ENCODE results near the gene CFB.

Gene CFB

GRCh38 chr6:31965700-31966099 is 19.8 kb downstream of the CFB start:
- no peak for ATAC-seq
- TF ChIP-seq ESRRG (CRISPR knock-in tag; IDR thresholded peaks at IDR 0.05) = no peak
- no peak for TF ChIP-seq ZFP3 (CRISPR knock-in tag; IDR thresholded peaks at IDR 0.05)
- TF ChIP-seq POU6F1 (CRISPR knock-in tag; IDR thresholded peaks at IDR 0.05; ENCODE audit: borderline replicate concordance, low read depth) = no peak
- TF ChIP-seq TOX (CRISPR knock-in tag; IDR thresholded peaks at IDR 0.05; ENCODE audit: borderline replicate concordance) = no peak
- TF ChIP-seq TCF4 (CRISPR knock-in tag; IDR thresholded peaks at IDR 0.05; ENCODE audit: borderline replicate concordance) = no peak
- TF ChIP-seq ZNF565 (CRISPR knock-in tag; conservative IDR thresholded peaks at IDR 0.05; ENCODE audit: low read depth) = no peak
- TF ChIP-seq CSRNP3 (CRISPR knock-in tag; IDR thresholded peaks at IDR 0.05) = no peak
- no peak for TF ChIP-seq ISL1 (CRISPR knock-in tag; IDR thresholded peaks at IDR 0.05)
- no peak for TF ChIP-seq ZNF70 (CRISPR knock-in tag; IDR thresholded peaks at IDR 0.05)
- no peak for TF ChIP-seq RARB (CRISPR knock-in tag; IDR thresholded peaks at IDR 0.05)
- no peak for TF ChIP-seq CREB5 (CRISPR knock-in tag; IDR thresholded peaks at IDR 0.05; ENCODE audit: low read depth)
- no peak for TF ChIP-seq CSDC2 (CRISPR knock-in tag; IDR thresholded peaks at IDR 0.05)
- no peak for TF ChIP-seq ZC3H10 (CRISPR knock-in tag; IDR thresholded peaks at IDR 0.05)

GRCh38 chr6:31966506-31966905 is 20.6 kb downstream of the CFB start:
- ATAC-seq = no peak
- TF ChIP-seq ZC3H10 (CRISPR knock-in tag; IDR thresholded peaks at IDR 0.05) (no peak), CSRNP3 (CRISPR knock-in tag; IDR thresholded peaks at IDR 0.05) (no peak), GLIS3 (CRISPR knock-in tag; IDR thresholded peaks at IDR 0.05) (no peak), POU6F1 (CRISPR knock-in tag; IDR thresholded peaks at IDR 0.05; ENCODE audit: borderline replicate concordance, low read depth) (no peak), TOX (CRISPR knock-in tag; IDR thresholded peaks at IDR 0.05; ENCODE audit: borderline replicate concordance) (no peak), ESRRG (CRISPR knock-in tag; IDR thresholded peaks at IDR 0.05) (no peak), ZFP3 (CRISPR knock-in tag; IDR thresholded peaks at IDR 0.05) (no peak), CREB5 (CRISPR knock-in tag; IDR thresholded peaks at IDR 0.05; ENCODE audit: low read depth) (no peak), ISL1 (CRISPR knock-in tag; IDR thresholded peaks at IDR 0.05) (no peak), ZNF8 (CRISPR knock-in tag; IDR thresholded peaks at IDR 0.05) (no peak), PATZ1 (CRISPR knock-in tag; IDR thresholded peaks at IDR 0.05; ENCODE audit: borderline replicate concordance) (no peak), SNAI2 (CRISPR knock-in tag; IDR thresholded peaks at IDR 0.05) (no peak), RARB (CRISPR knock-in tag; IDR thresholded peaks at IDR 0.05) (no peak), BACH2 (CRISPR knock-in tag; IDR thresholded peaks at IDR 0.05; ENCODE audit: borderline replicate concordance) (no peak), ZFP30 (CRISPR knock-in tag; IDR thresholded peaks at IDR 0.05) (no peak)
